LNCAP (cell line): ENCODE measurements around the gene VAPA.

Experiments
- CTCF ChIP-seq: fragments of 450-650 bp; IDR thresholded peaks from 2 replicates; pipeline ENCODE4 v1.5.1; 2017; ENCODE audit warnings: mild to moderate bottlenecking

The VAPA gene

DNA sequence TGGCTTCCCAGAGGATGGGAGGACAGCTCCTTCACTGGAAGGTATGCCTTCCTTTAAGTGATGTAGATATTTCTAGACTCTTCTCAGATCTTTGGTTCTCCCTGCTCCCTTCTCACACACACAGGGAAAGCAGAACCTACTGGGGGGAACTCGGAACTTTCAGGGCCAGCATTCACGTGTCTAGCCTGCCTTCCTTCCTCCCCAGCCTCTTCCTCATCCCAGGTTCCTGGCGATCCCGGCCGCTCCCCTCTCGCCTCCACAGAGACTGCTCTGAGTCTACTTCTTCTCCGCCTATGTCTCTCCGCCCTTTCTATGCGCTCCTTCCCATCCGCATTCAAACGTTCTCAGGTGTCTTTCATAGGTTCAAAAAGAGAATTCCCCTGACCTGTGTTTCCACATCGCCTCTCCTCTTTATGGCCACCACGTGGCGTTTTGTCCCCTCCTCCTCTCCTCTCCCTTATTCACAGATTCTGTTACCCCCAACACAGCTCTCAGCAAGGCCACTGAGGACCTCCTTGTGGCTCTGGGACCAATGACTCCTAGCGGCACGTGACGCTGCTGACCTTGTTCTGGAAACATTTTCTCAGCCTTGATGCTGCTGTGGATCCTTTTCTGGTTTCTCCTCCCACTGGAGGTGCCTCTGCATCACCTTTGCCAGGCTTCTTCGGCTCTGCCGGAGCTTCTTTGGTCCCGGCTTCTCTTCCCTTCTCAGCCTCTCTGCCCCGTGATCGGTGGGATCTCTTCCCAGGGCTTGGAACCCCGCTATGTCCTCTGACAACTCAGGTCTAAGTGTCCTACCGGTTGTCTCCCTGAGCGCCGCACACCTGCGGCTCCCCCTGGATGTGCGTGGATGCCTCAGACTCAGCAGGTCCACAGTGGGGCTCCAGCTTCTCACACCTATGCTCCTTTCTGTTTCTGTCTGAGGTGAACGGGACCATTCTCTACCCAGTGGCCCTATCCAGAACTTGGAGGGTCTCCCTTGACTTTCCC, 77.5 kb downstream of the VAPA start:
- no peak for TF ChIP-seq CTCF

GRCh38 chr18:9992300-9992972, 78.6 kb downstream of the VAPA start:
- TF ChIP-seq CTCF: no peak

GRCh38 chr18:9992973-9993520, 79.2 kb downstream of the VAPA start:
- no peak for TF ChIP-seq CTCF

- TF ChIP-seq CTCF: no peak
Measured at GRCh38 chr18:9993521-9994025, 79.8 kb downstream of the VAPA start.

GRCh38 chr18:9994026-9994570, 80.3 kb downstream of the VAPA start:
- TF ChIP-seq CTCF: no peak

- no peak for TF ChIP-seq CTCF
Measured at GRCh38 chr18:9994701-9995235, 81.0 kb downstream of the VAPA start.

DNA sequence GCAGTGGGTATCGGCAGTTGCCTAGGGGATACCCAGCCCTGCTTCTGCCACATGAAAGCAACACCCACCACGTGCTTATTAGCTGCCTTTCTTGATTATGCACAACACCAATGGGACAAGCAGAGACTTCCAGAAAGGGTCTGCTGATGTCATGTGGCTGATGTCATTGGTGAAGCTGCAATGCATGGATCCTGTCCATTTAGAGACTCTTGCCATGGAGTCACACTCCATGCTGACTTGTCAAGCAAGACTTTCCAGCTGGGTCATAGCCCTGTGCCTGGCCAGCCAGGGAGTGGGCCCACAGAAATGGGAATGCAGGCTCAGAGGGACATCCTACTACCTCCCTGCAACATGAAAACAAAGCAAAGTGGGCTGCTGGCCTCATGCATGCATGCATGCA, 81.8 kb downstream of the VAPA start:
- no peak for TF ChIP-seq CTCF
